ENCODE data around the gene RAB35. TPM values are rescaled to one million over a fixed set of nuclear protein-coding genes. Genes with fewer than 3 reads are reported as not detected.

Gene RAB35
- total RNA-seq, 1 experiment from 2014 or later: 57.1 TPM

DNA sequence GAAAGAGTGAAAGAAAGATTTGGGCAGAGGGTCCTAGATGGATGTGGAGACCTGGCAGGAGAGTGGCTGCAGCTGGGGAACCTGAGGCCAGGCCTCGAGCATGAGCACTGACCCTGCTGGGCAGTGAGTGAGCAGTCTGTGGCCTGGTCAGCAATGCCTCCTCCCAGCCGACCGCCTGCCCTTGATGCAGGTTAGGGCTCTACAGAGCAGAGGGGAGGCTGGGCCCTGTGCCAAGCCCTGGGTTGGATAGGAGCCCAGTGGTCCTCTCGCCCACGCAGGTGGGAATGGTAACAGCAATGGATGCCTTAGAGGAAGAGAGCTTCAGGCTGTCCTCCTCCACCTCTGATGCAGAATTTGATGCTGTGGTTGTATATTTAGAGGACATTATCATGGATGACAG is 59.8 kb downstream of the RAB35 start:
- RAD21 ChIA-PET (ENCODE audit: low non-redundant PET in 1 of 2, low total read pairs in 2 of 2, uncharacterized antibody in 2 of 2, unreplicated experiment in 2 of 2): no interaction called here

More for the DNA sequence above, 59.8 kb downstream of the RAB35 start:
- no peaks in the 10 kb centered on the region for H3K4me1 ChIP-seq (ENCODE audit: control insufficient read depth in 1 of 2, insufficient read depth in 2 of 2, low read length in 2 of 2)
- BruUV-seq (replicated peaks): no TSS peak
- H3K4me2 ChIP-seq (ENCODE audit: low read length): no peak overlapping the region
- no peaks in the 10 kb centered on the region for H4K20me1 ChIP-seq (ENCODE audit: insufficient read depth)
- DNase-seq (ENCODE audit: low read depth, low spot score) (no peak), ATAC-seq (no peak)
- TF ChIP-seq TCF7L2 (IDR thresholded peaks at IDR 0.05; ENCODE audit: borderline replicate concordance, extremely low read depth, insufficient read depth, insufficient read length): no peak
- no peak for TF ChIP-seq ELF1 (IDR thresholded peaks at IDR 0.05; ENCODE audit: borderline replicate concordance, low read depth)
- no peak for TF ChIP-seq SRF (IDR thresholded peaks at IDR 0.05; ENCODE audit: low read depth)
- TF ChIP-seq, protein P1, sequence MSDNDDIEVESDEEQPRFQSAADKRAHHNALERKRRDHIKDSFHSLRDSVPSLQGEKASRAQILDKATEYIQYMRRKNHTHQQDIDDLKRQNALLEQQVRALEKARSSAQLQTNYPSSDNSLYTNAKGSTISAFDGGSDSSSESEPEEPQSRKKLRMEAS (IDR thresholded peaks at IDR 0.05): no peak
- TF ChIP-seq, protein P2, sequence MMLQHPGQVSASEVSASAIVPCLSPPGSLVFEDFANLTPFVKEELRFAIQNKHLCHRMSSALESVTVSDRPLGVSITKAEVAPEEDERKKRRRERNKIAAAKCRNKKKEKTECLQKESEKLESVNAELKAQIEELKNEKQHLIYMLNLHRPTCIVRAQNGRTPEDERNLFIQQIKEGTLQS (IDR thresholded peaks at IDR 0.05): no peak
- TF ChIP-seq EGR1 (IDR thresholded peaks at IDR 0.05; ENCODE audit: low read depth): no peak
- no peak for TF ChIP-seq JUND (IDR thresholded peaks at IDR 0.05)
- TF ChIP-seq, protein P3, sequence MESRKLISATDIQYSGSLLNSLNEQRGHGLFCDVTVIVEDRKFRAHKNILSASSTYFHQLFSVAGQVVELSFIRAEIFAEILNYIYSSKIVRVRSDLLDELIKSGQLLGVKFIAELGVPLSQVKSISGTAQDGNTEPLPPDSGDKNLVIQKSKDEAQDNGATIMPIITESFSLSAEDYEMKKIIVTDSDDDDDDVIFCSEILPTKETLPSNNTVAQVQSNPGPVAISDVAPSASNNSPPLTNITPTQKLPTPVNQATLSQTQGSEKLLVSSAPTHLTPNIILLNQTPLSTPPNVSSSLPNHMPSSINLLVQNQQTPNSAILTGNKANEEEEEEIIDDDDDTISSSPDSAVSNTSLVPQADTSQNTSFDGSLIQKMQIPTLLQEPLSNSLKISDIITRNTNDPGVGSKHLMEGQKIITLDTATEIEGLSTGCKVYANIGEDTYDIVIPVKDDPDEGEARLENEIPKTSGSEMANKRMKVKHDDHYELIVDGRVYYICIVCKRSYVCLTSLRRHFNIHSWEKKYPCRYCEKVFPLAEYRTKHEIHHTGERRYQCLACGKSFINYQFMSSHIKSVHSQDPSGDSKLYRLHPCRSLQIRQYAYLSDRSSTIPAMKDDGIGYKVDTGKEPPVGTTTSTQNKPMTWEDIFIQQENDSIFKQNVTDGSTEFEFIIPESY (IDR thresholded peaks at IDR 0.05; ENCODE audit: extremely low read depth, insufficient replicate concordance, low read length): no peak
- TF ChIP-seq SIN3A (IDR thresholded peaks at IDR 0.05; ENCODE audit: low read depth): no peak
- no peak for TF ChIP-seq FOSL1 (IDR thresholded peaks at IDR 0.05; ENCODE audit: low read depth)
- TF ChIP-seq, protein P4, sequence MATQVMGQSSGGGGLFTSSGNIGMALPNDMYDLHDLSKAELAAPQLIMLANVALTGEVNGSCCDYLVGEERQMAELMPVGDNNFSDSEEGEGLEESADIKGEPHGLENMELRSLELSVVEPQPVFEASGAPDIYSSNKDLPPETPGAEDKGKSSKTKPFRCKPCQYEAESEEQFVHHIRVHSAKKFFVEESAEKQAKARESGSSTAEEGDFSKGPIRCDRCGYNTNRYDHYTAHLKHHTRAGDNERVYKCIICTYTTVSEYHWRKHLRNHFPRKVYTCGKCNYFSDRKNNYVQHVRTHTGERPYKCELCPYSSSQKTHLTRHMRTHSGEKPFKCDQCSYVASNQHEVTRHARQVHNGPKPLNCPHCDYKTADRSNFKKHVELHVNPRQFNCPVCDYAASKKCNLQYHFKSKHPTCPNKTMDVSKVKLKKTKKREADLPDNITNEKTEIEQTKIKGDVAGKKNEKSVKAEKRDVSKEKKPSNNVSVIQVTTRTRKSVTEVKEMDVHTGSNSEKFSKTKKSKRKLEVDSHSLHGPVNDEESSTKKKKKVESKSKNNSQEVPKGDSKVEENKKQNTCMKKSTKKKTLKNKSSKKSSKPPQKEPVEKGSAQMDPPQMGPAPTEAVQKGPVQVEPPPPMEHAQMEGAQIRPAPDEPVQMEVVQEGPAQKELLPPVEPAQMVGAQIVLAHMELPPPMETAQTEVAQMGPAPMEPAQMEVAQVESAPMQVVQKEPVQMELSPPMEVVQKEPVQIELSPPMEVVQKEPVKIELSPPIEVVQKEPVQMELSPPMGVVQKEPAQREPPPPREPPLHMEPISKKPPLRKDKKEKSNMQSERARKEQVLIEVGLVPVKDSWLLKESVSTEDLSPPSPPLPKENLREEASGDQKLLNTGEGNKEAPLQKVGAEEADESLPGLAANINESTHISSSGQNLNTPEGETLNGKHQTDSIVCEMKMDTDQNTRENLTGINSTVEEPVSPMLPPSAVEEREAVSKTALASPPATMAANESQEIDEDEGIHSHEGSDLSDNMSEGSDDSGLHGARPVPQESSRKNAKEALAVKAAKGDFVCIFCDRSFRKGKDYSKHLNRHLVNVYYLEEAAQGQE (IDR thresholded peaks at IDR 0.05; ENCODE audit: low read depth): no peak
- no peak for TF ChIP-seq POLR2A (IDR thresholded peaks at IDR 0.05; ENCODE audit: borderline replicate concordance, extremely low read depth, insufficient read depth, insufficient read length)
- TF ChIP-seq ZNF274 (IDR thresholded peaks at IDR 0.05; ENCODE audit: low read depth, low read length): no peak
- no peak for TF ChIP-seq CBX3 (IDR thresholded peaks at IDR 0.05; ENCODE audit: low read depth)
- TF ChIP-seq ZFX (IDR thresholded peaks at IDR 0.05): no peak
- intact Hi-C loops (cut with micrococcal nuclease): no loop called here
- no peaks in the 10 kb centered on the region for H3K27me3 ChIP-seq (ENCODE audit: insufficient read depth, low read length)
- no peaks in the 10 kb centered on the region for H3K36me3 ChIP-seq (ENCODE audit: control insufficient read depth in 1 of 2, insufficient read depth in 2 of 2, low read length in 2 of 2)
- H3K27ac ChIP-seq (ENCODE audit: low read depth, low read length): no peak overlapping the region
- ChIA-PET CTCF (no interaction called here), POLR2A (no interaction called here)
- H3K79me2 ChIP-seq (ENCODE audit: insufficient read depth, low read length): no peaks in the 10 kb centered on the region
- no peaks in the 10 kb centered on the region for H3K9me3 ChIP-seq (ENCODE audit: control insufficient read depth in 1 of 2, insufficient read depth in 1 of 2, low read depth in 1 of 2, low read length in 2 of 2)
- H2AFZ ChIP-seq (ENCODE audit: low read depth, low read length, poor library complexity, severe bottlenecking): no peak overlapping the region
- no peak overlapping the region for H3K4me3 ChIP-seq (replicated peaks in 1 of 2; ENCODE audit: low read depth in 1 of 2, low read length in 2 of 2)
- H3K9ac ChIP-seq (ENCODE audit: low read length): no peak overlapping the region
- H3K9me2 ChIP-seq (ENCODE audit: insufficient read depth): no peaks in the 10 kb centered on the region
